Measurements from ENCODE around the gene PLET1.
"Not testable (repeated sequence)": the region's sequence is repeated elsewhere in the genome, so short reads cannot be mapped to it uniquely, and the experiment has no call there.

PLET1 gene

DNA sequence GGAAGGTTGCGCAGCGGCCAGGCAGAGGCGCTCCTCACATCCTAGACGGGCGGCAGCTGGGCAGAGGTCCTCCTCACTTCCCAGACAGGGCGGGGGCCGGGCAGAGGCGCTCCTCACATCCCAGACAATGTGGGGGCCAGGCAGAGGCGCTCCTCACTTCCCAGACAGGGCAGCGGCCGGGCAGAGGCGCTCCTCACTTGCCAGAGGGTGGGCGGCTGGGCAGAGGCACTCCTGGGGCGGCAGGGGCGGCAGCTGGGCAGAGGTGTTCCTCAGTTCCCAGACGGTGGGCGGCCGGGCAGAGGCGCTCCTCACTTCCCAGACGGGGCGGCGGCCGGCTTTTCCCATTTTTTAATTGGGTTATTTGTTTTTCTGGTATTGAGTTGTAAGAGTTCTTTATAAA, 54.6 kb downstream of the PLET1 start:
- no peak for DNase-seq

DNA sequence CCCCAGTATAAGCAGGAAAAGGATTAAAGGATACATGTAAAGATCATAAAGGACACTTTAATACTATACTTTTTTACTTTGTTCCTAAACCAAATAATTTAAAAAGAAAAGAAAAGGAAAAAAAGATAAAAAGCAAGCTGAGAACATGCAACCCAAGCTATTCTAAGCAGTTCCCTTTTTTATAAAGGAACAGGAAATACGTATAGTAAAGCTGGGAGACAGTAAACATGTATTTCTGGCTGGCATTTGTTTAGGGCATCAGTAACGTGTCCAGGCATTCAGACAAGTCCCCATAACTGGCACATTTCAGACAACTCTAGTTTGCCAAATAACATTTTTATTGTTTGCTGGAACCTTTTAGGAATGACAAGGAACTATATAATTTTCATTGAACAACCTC, 60.4 kb downstream of the PLET1 start:
- DNase-seq, result no peak

DNA sequence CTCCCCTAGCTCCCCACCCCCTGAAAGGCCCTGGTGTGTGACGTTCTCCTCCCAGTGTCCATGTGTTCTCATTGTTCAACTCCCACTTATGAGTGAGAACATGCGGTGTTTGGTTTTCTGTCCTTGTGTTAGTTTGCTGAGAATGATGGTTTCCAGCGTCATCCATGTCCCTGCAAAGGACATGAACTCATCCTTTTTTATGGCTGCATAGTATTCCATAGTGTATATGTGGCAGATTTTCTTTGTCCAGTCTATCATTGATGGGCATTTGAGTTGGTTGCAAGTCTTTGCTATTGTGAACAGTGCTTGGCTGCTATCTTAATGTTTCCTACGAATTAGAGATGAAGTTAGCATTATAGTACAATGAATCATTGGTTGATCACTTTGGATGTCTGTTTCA, 61.6 kb downstream of the PLET1 start:
- DNase-seq, result not testable (repeated sequence)

Data from right hindlimb (tissue), 1 donor.